ENCODE data around the gene EIF4E2. TPM values are rescaled to one million over a fixed set of nuclear protein-coding genes. Genes with fewer than 3 reads are reported as not detected.

The EIF4E2 gene
- total RNA-seq, 3 donors from 2014 or later (not counting 1 experiment from before 2014, with no cell fraction given): 62.2 to 67.6 (median 63.5) TPM

DNA sequence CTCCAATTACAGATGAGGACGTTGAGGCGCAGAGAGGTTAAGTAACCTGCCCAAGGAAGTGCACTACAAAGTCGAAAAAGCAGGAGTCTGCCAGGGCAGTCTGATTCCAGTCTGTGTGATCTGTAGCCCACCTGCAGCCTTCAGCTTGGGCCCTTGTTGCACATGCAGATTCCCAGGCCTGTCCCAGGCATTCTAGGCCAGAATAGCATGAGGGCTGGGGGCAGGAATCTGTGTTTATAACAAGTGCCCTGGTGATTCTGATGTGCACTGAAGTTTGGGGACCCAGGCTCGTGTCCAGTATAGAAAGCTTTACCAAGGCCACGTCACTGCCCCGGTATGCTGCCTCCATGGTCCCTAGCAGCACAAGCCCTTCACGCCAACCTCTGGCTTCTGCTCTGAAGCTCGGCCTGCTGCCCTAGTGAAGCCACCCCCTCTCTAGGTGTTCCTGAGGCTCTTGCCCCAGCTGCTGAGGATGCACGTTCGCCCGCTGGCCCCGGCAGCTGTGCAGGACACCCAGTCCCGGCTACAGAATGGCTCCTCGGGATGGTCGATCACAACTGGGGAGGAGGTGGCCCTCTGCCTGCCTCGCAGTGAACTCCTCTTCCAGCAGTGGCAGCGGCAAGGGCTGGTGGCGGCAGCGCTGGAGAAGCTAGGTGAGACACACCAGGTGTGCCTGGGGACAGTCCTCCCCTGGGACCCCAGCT lies 6.4 kb upstream of the EIF4E2 start:
- WGBS (ENCODE audit: insufficient coverage): 96% methylated on average over 19 of the region's 19 CpGs
- Mint-ChIP-seq H3K4me1 (peaks cover 16 to 23% of the 10 kb centered on the region in 2 donors), H3K4me3 (no peak overlapping the region), H3K27ac (peak overlapping the region in 1 of 2 donors; percentile 20), H3K9me3 (peaks cover 0 to 2% of the 10 kb centered on the region in 2 donors), H3K36me3 (no peaks in the 10 kb centered on the region), H3K27me3 (ENCODE audit: low read depth in 2 of 2) (peaks cover 0 to 4% of the 10 kb centered on the region in 2 donors)
- no peaks in the 10 kb centered on the region for H3K9me3 ChIP-seq (ENCODE audit: control insufficient read depth, insufficient read depth, low read length)
- no peak overlapping the region for H3K4me3 ChIP-seq (ENCODE audit: low read length)
- TF ChIP-seq, protein P1, sequence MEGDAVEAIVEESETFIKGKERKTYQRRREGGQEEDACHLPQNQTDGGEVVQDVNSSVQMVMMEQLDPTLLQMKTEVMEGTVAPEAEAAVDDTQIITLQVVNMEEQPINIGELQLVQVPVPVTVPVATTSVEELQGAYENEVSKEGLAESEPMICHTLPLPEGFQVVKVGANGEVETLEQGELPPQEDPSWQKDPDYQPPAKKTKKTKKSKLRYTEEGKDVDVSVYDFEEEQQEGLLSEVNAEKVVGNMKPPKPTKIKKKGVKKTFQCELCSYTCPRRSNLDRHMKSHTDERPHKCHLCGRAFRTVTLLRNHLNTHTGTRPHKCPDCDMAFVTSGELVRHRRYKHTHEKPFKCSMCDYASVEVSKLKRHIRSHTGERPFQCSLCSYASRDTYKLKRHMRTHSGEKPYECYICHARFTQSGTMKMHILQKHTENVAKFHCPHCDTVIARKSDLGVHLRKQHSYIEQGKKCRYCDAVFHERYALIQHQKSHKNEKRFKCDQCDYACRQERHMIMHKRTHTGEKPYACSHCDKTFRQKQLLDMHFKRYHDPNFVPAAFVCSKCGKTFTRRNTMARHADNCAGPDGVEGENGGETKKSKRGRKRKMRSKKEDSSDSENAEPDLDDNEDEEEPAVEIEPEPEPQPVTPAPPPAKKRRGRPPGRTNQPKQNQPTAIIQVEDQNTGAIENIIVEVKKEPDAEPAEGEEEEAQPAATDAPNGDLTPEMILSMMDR (IDR thresholded peaks at IDR 0.05): no peak
- intact Hi-C loops (cut with micrococcal nuclease): no loop called here
- H3K36me3 ChIP-seq (ENCODE audit: control insufficient read depth, insufficient read depth, low read length): peaks cover 3% of the 10 kb centered on the region
- no peaks in the 10 kb centered on the region for H3K27me3 ChIP-seq (ENCODE audit: control insufficient read depth, insufficient read depth, low read length)
- ATAC-seq (no peak), DNase-seq (no peak)
- H3K27ac ChIP-seq (ENCODE audit: low read length): no peak overlapping the region
- H3K4me1 ChIP-seq (ENCODE audit: control insufficient read depth, insufficient read depth, low read length): peaks cover 11% of the 10 kb centered on the region

DNA sequence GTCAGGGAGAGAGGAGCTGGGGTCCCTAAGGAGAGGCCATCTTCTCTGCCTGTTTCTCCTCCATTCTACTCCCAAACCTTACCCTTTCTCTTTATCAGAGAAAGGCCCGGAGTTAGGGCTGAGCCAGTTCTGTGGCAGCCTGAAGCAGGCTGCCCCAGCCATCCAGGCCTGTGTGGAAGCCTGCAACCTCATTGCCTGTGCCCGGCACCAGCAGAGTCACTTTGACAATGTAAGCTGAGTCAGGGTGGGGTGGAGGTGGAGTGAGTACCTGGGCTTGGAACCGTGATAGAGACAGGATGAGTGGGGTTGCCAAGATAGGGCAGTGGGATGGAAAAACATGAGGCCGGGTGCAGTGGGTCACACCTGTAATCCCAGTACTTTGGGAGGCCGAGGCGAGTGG lies 5.8 kb upstream of the EIF4E2 start:
- Histone ChIP-seq H3K36me3 (ENCODE audit: control insufficient read depth, insufficient read depth, low read length) (peaks cover 3% of the 10 kb centered on the region), H3K27ac (ENCODE audit: low read length) (no peak overlapping the region), H3K4me3 (ENCODE audit: low read length) (no peak overlapping the region), H3K4me1 (ENCODE audit: control insufficient read depth, insufficient read depth, low read length) (peaks cover 9% of the 10 kb centered on the region), H3K27me3 (ENCODE audit: control insufficient read depth, insufficient read depth, low read length) (no peaks in the 10 kb centered on the region), H3K9me3 (ENCODE audit: control insufficient read depth, insufficient read depth, low read length) (no peaks in the 10 kb centered on the region)
- ATAC-seq (no peak), DNase-seq (no peak)
- 87% methylated on average over 4 of the region's 6 CpGs for WGBS (ENCODE audit: insufficient coverage)
- intact Hi-C loops (cut with micrococcal nuclease): no loop called here
- Mint-ChIP-seq H3K4me1 (peaks cover 22 to 27% of the 10 kb centered on the region in 2 donors), H3K27me3 (ENCODE audit: low read depth in 2 of 2) (peaks cover 0 to 2% of the 10 kb centered on the region in 2 donors), H3K27ac (peak overlapping the region in 1 of 2 donors; percentile 20), H3K4me3 (no peak overlapping the region), H3K36me3 (no peaks in the 10 kb centered on the region), H3K9me3 (peaks cover 0 to 2% of the 10 kb centered on the region in 2 donors)
- TF ChIP-seq, protein P1 (IDR thresholded peaks at IDR 0.05): no peak

DNA sequence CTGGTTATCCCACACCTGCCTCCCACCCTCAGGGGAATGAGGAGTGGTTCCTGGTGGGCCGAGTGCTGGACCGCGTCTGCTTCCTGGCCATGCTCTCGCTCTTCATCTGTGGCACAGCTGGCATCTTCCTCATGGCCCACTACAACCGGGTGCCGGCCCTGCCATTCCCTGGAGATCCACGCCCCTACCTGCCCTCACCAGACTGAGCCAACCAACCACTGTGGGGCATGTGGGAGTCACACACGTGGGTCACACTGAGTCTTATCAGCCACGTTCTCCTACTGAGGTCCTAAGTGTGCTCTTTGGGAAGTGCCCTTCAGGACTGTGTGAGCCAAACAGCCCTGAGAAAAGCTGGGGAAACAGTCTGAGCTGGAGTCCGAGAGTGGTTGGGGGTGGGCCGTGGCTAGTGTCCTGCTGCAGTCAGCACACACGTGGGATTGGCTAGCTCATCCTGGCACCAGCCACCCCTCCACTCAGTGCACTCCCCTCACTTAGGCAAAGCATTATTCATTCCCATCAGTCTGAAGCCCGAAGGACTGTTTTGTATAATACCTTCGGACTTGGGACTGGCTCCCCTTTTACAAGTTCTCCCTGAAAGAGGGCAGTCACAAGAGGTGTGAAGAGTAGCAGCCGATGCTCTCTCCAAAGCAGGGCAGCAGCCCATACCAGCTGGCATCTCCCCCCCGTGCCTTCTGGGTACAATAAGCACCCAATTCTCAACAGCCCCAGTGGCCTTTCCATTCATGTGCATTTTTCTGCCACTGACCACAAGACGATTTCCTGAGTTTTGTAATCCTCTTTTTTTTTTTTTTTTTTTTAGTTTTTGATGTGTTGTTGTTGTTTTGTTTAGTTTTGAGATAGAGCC lies 4.7 kb upstream of the EIF4E2 start:
- H3K9me3 Mint-ChIP-seq: peaks cover 0 to 2% of the 10 kb centered on the region in 2 donors
- no peak overlapping the region for H3K27ac ChIP-seq (ENCODE audit: low read length)
- WGBS (ENCODE audit: insufficient coverage): 95% methylated on average over 16 of the region's 17 CpGs
- H3K4me1 Mint-ChIP-seq: peaks cover 28 to 29% of the 10 kb centered on the region in 2 donors
- H3K36me3 ChIP-seq (ENCODE audit: control insufficient read depth, insufficient read depth, low read length): peaks cover 3% of the 10 kb centered on the region
- H3K27me3 Mint-ChIP-seq (ENCODE audit: low read depth in 2 of 2): no peaks in the 10 kb centered on the region
- ATAC-seq (no peak), DNase-seq (no peak)
- TF ChIP-seq, protein P1 (IDR thresholded peaks at IDR 0.05): no peak
- no peak overlapping the region for H3K27ac Mint-ChIP-seq
- no peaks in the 10 kb centered on the region for H3K36me3 Mint-ChIP-seq
- no peak overlapping the region for H3K4me3 Mint-ChIP-seq
- no peaks in the 10 kb centered on the region for H3K9me3 ChIP-seq (ENCODE audit: control insufficient read depth, insufficient read depth, low read length)
- H3K4me3 ChIP-seq (ENCODE audit: low read length): no peak overlapping the region
- no peaks in the 10 kb centered on the region for H3K27me3 ChIP-seq (ENCODE audit: control insufficient read depth, insufficient read depth, low read length)
- intact Hi-C loops (cut with micrococcal nuclease): no loop called here
- peaks cover 6% of the 10 kb centered on the region for H3K4me1 ChIP-seq (ENCODE audit: control insufficient read depth, insufficient read depth, low read length)
